CD4-positive, alpha-beta T cell treated with Interleukin-15 for 1 hour (primary cell): Measurements from ENCODE around the gene FBXO2.

Experiments
- DNase-seq: peaks from one replicate; pipeline ENCODE4 v3.0.0-alpha.2; 2020

The FBXO2 gene

GRCh38 chr1:11651017-11651416 is 3.2 kb downstream of the FBXO2 start:
- DNase-seq = no peak

- DNase-seq = peak; percentile 86
Observed at GRCh38 chr1:11650331-11650991, 3.8 kb downstream of the FBXO2 start.

GRCh38 chr1:11649624-11650330 is 4.5 kb downstream of the FBXO2 start:
- no peak for DNase-seq

GRCh38 chr1:11649237-11649623 is 5.0 kb downstream of the FBXO2 start:
- DNase-seq = no peak

GRCh38 chr1:11648732-11649158 is 5.5 kb downstream of the FBXO2 start:
- DNase-seq = peak; percentile 46

GRCh38 chr1:11648039-11648438 is 6.2 kb downstream of the FBXO2 start:
- no peak for DNase-seq

- DNase-seq = no peak
Observed at GRCh38 chr1:11647333-11647732, 6.9 kb downstream of the FBXO2 start.

- DNase-seq = no peak
Observed at GRCh38 chr1:11646317-11646716, 7.9 kb downstream of the FBXO2 start.

GRCh38 chr1:11645670-11646265 is 8.5 kb downstream of the FBXO2 start:
- peak; percentile 77 for DNase-seq

- no peak for DNase-seq
Observed at GRCh38 chr1:11645270-11645669, 9.0 kb downstream of the FBXO2 start.

- no peak for DNase-seq
Observed at GRCh38 chr1:11643782-11644181, 10.4 kb downstream of the FBXO2 start.

- peak; percentile 63 for DNase-seq
Observed at GRCh38 chr1:11642418-11643017, 11.7 kb downstream of the FBXO2 start.

- DNase-seq = no peak
Observed at GRCh38 chr1:11641776-11642305, 12.4 kb downstream of the FBXO2 start.

- no peak for DNase-seq
Observed at GRCh38 chr1:11640944-11641343, 13.3 kb downstream of the FBXO2 start.

- no peak for DNase-seq
Observed at GRCh38 chr1:11640101-11640500, 14.1 kb downstream of the FBXO2 start.

- DNase-seq = no peak
Observed at GRCh38 chr1:11639372-11639771, 14.9 kb downstream of the FBXO2 start.

- no peak for DNase-seq
Observed at GRCh38 chr1:11638121-11638520, 16.1 kb downstream of the FBXO2 start.

- DNase-seq = no peak
Observed at GRCh38 chr1:11634365-11635192, 19.6 kb downstream of the FBXO2 start.

- DNase-seq = no peak
Observed at GRCh38 chr1:11629184-11630016, 24.8 kb downstream of the FBXO2 start.

GRCh38 chr1:11628767-11629166 is 25.5 kb downstream of the FBXO2 start:
- no peak for DNase-seq

GRCh38 chr1:11626551-11626950 is 27.7 kb downstream of the FBXO2 start:
- no peak for DNase-seq

GRCh38 chr1:11623702-11624101 is 30.5 kb downstream of the FBXO2 start:
- no peak for DNase-seq
